ENCODE measurements around the gene MS4A6A. TPM values are rescaled to one million over a fixed set of nuclear protein-coding genes. Genes with fewer than 3 reads are reported as not detected.

Gene MS4A6A
- total RNA-seq, 1 experiment from 2014 or later, result not detected

GRCh38 chr11:60206616-60207015 is 23.7 kb upstream of the MS4A6A start:
- Histone ChIP-seq H3T11ph (ENCODE audit: low read length) (no peak overlapping the region), H4K8ac (replicated peaks; ENCODE audit: insufficient read length, low read depth, low read length) (no peak overlapping the region), H2BK5ac (ENCODE audit: insufficient read length, low read length) (no peak overlapping the region), H3K79me1 (ENCODE audit: insufficient read depth, low read depth, low read length, poor library complexity, severe bottlenecking) (no peaks in the 10 kb centered on the region), H3K4ac (ENCODE audit: low read depth, low read length) (no peak overlapping the region), H2BK12ac (ENCODE audit: insufficient read length, low read depth, low read length) (no peak overlapping the region), H3K18ac (ENCODE audit: insufficient read length, low read depth, low read length) (no peak overlapping the region), H2AFZ (ENCODE audit: low read length) (no peak overlapping the region), H3K79me2 (ENCODE audit: insufficient read depth, low read length) (no peaks in the 10 kb centered on the region), H4K20me1 (ENCODE audit: control insufficient read depth, insufficient read depth, insufficient read length) (no peaks in the 10 kb centered on the region), H3K4me1 (ENCODE audit: insufficient read depth, low read length) (no peaks in the 10 kb centered on the region), H3K56ac (ENCODE audit: insufficient read length, low read depth, low read length) (no peak overlapping the region), H2BK120ac (ENCODE audit: low read depth, low read length, poor library complexity, severe bottlenecking) (no peak overlapping the region), H3K23ac (ENCODE audit: insufficient read length, low read depth, low read length) (no peak overlapping the region), H2BK20ac (ENCODE audit: low read depth, low read length, poor library complexity, severe bottlenecking) (no peak overlapping the region), H4K91ac (ENCODE audit: insufficient read length, low read depth, low read length) (no peak overlapping the region), H2AK5ac (ENCODE audit: insufficient read length, low read length) (no peak overlapping the region), H3K27ac (ENCODE audit: insufficient read length, low read depth, low read length) (no peak overlapping the region), H2BK15ac (ENCODE audit: low read depth, low read length) (no peak overlapping the region), H3K4me2 (ENCODE audit: insufficient read depth, insufficient read length, low read length) (no peak overlapping the region), H3K27me3 (ENCODE audit: insufficient read depth, low read length) (no peaks in the 10 kb centered on the region), H3K23me2 (ENCODE audit: insufficient read length, low read depth, low read length, poor library complexity, severe bottlenecking) (no peaks in the 10 kb centered on the region), H3K9me3 (ENCODE audit: control insufficient read depth, low read depth, low read length) (no peaks in the 10 kb centered on the region), H4K5ac (ENCODE audit: insufficient read length, low read depth, low read length) (no peak overlapping the region), H3K14ac (ENCODE audit: insufficient read depth, low read length) (no peak overlapping the region), H3K9ac (ENCODE audit: extremely low read depth, insufficient read length, low read length) (no peak overlapping the region)
- H3K27ac Mint-ChIP-seq, result no peak overlapping the region
- H3K27me3 Mint-ChIP-seq (ENCODE audit: low read depth), result no peaks in the 10 kb centered on the region
- peaks cover 24 to 25% of the 10 kb centered on the region in 2 experiments for H3K4me1 Mint-ChIP-seq
- peaks cover 0 to 9% (median 5%) of the 10 kb centered on the region in 3 experiments; a peak in 2 of 7 replicates for H3K36me3 Mint-ChIP-seq (ENCODE audit: insufficient read depth in 1 of 3, low read depth in 3 of 3)
- peaks cover 7 to 10% of the 10 kb centered on the region in 2 experiments; a peak in 4 of 5 replicates for H3K9me3 Mint-ChIP-seq
- WGBS (ENCODE audit: extremely low coverage, insufficient read length, low lambda C conversion rate), result no CpG with 5 or more reads among the region's 1 CpG
- H3K4me3 Mint-ChIP-seq, result no peak overlapping the region
- no peak for TF ChIP-seq CTCF (conservative IDR thresholded peaks at IDR 0.05)
- DNase-seq, result no peak
